ENCODE data around the gene LMNTD1.
"Not testable (repeated sequence)": the region's sequence is repeated elsewhere in the genome, so short reads cannot be mapped to it uniquely, and the experiment has no call there.

LMNTD1 gene

GRCh38 chr12:25488956-25489870 is 63.9 kb downstream of the LMNTD1 start:
- DNase-seq = not testable (repeated sequence)

GRCh38 chr12:25482625-25483024 is 70.5 kb downstream of the LMNTD1 start:
- DNase-seq = no peak

- DNase-seq = no peak
Observed at GRCh38 chr12:25480145-25480544, 72.9 kb downstream of the LMNTD1 start.

GRCh38 chr12:25477217-25477616 is 75.9 kb downstream of the LMNTD1 start:
- DNase-seq = no peak

GRCh38 chr12:25472453-25472852 is 80.6 kb downstream of the LMNTD1 start:
- no peak for DNase-seq

GRCh38 chr12:25469861-25470260 is 83.2 kb downstream of the LMNTD1 start:
- DNase-seq = no peak

- DNase-seq = no peak
Observed at GRCh38 chr12:25469368-25469767, 83.7 kb downstream of the LMNTD1 start.

- DNase-seq = no peak
Observed at GRCh38 chr12:25463521-25463920, 89.6 kb downstream of the LMNTD1 start.

GRCh38 chr12:25463005-25463404 is 90.1 kb downstream of the LMNTD1 start:
- DNase-seq = no peak

GRCh38 chr12:25459541-25459951 is 93.5 kb downstream of the LMNTD1 start:
- DNase-seq = no peak

- no peak for DNase-seq
Observed at GRCh38 chr12:25458047-25458552, 95.0 kb downstream of the LMNTD1 start.

GRCh38 chr12:25456474-25456873 is 96.6 kb downstream of the LMNTD1 start:
- no peak for DNase-seq

- DNase-seq = no peak
Observed at GRCh38 chr12:25455696-25456095, 97.4 kb downstream of the LMNTD1 start.

GRCh38 chr12:25449007-25449406 is 104.1 kb downstream of the LMNTD1 start:
- no peak for DNase-seq

- no peak for DNase-seq
Observed at GRCh38 chr12:25447046-25447445, 106.0 kb downstream of the LMNTD1 start.

- DNase-seq = no peak
Observed at GRCh38 chr12:25438638-25439037, 114.4 kb downstream of the LMNTD1 start.

- no peak for DNase-seq
Observed at GRCh38 chr12:25436206-25437030, 116.7 kb downstream of the LMNTD1 start.

GRCh38 chr12:25435431-25435830 is 117.7 kb downstream of the LMNTD1 start:
- DNase-seq = no peak

GRCh38 chr12:25434515-25434914 is 118.6 kb downstream of the LMNTD1 start:
- no peak for DNase-seq

- DNase-seq = no peak
Observed at GRCh38 chr12:25433581-25434325, 119.3 kb downstream of the LMNTD1 start.

GRCh38 chr12:25433024-25433423 is 120.1 kb downstream of the LMNTD1 start:
- no peak for DNase-seq

- DNase-seq = no peak
Observed at GRCh38 chr12:25427337-25428249, 125.5 kb downstream of the LMNTD1 start.

Measured in NCI-H1436 treated with DMSO at 0.1 percent for 48 hours (cell line).